Measurements from ENCODE around the gene CYB5R4. TPM values are rescaled to one million over a fixed set of nuclear protein-coding genes. Genes with fewer than 3 reads are reported as not detected.

The CYB5R4 gene
- total RNA-seq, 1 experiment from 2014 or later, result 12.5 TPM

- DNase-seq (ENCODE audit: low spot score), result no peak
- POLR2A ChIA-PET, result no interaction called here
Observed at GRCh38 chr6:83985308-83985713, 125.8 kb downstream of the CYB5R4 start.

More at GRCh38 chr6:83985308-83985713, 125.8 kb downstream of the CYB5R4 start:
- Mint-ChIP-seq H3K27me3 (ENCODE audit: low read depth) (no peaks in the 10 kb centered on the region), H3K4me3 (no peak overlapping the region), H3K4me1 (peaks cover 3% of the 10 kb centered on the region), H3K27ac (no peak overlapping the region), H3K36me3 (peaks cover 7% of the 10 kb centered on the region), H3K9me3 (peaks cover 22% of the 10 kb centered on the region)
- TF ChIP-seq FOXJ3 (CRISPR knock-in tag; IDR thresholded peaks at IDR 0.05; ENCODE audit: borderline replicate concordance), result no peak
- TF ChIP-seq CBFB (CRISPR knock-in tag; IDR thresholded peaks at IDR 0.05; ENCODE audit: low read depth), result no peak
- no peak for TF ChIP-seq ZNF281 (CRISPR knock-in tag; IDR thresholded peaks at IDR 0.05)
- TF ChIP-seq CREM (CRISPR knock-in tag; IDR thresholded peaks at IDR 0.05), result no peak
- no peak for TF ChIP-seq ZNF232 (CRISPR knock-in tag; IDR thresholded peaks at IDR 0.05)
- TF ChIP-seq E2F4 (CRISPR knock-in tag; IDR thresholded peaks at IDR 0.05; ENCODE audit: borderline replicate concordance, low read depth), result no peak
- TF ChIP-seq FOXK1 (CRISPR knock-in tag; IDR thresholded peaks at IDR 0.05), result no peak
- no peak for TF ChIP-seq ATF6 (CRISPR knock-in tag; IDR thresholded peaks at IDR 0.05)
- no peak for TF ChIP-seq CTCF (IDR thresholded peaks at IDR 0.05)
- no peak for TF ChIP-seq PRRX2 (CRISPR knock-in tag; IDR thresholded peaks at IDR 0.05)
- no peak for TF ChIP-seq IRF1 (CRISPR knock-in tag; IDR thresholded peaks at IDR 0.05)
- no peak for TF ChIP-seq HMGA2 (CRISPR knock-in tag; IDR thresholded peaks at IDR 0.05)
- no peak for TF ChIP-seq NFE2L1 (CRISPR knock-in tag; IDR thresholded peaks at IDR 0.05)
- no peak for TF ChIP-seq GTF2I (CRISPR knock-in tag; conservative IDR thresholded peaks at IDR 0.05)
- no peak for TF ChIP-seq NFATC4 (CRISPR knock-in tag; IDR thresholded peaks at IDR 0.05)
- no peak for TF ChIP-seq USF2 (CRISPR knock-in tag; IDR thresholded peaks at IDR 0.05)
- no peak for ATAC-seq
- CTCF ChIA-PET, result no interaction called here
